ENCODE data around the gene PMVK.

Gene PMVK

GRCh38 chr1:154931940-154932487 is 4.5 kb downstream of the PMVK start:
- no peak for TF ChIP-seq CREB1 (IDR thresholded peaks at IDR 0.05; ENCODE audit: low read depth)
- TF ChIP-seq ZBTB7A (IDR thresholded peaks at IDR 0.05; ENCODE audit: low read depth): no peak
- TF ChIP-seq TEAD4 (IDR thresholded peaks at IDR 0.05): no peak
- TF ChIP-seq TCF12 (IDR thresholded peaks at IDR 0.05; ENCODE audit: low read depth): no peak
- no peak for TF ChIP-seq FOXM1 (IDR thresholded peaks at IDR 0.05; ENCODE audit: borderline replicate concordance, low read depth)
- no peak for TF ChIP-seq NFIC (IDR thresholded peaks at IDR 0.05)
- TF ChIP-seq, protein P1, sequence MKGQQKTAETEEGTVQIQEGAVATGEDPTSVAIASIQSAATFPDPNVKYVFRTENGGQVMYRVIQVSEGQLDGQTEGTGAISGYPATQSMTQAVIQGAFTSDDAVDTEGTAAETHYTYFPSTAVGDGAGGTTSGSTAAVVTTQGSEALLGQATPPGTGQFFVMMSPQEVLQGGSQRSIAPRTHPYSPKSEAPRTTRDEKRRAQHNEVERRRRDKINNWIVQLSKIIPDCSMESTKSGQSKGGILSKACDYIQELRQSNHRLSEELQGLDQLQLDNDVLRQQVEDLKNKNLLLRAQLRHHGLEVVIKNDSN (IDR thresholded peaks at IDR 0.05): no peak
- TF ChIP-seq YY1 (IDR thresholded peaks at IDR 0.05; ENCODE audit: low read depth): no peak
- TF ChIP-seq, protein P2, sequence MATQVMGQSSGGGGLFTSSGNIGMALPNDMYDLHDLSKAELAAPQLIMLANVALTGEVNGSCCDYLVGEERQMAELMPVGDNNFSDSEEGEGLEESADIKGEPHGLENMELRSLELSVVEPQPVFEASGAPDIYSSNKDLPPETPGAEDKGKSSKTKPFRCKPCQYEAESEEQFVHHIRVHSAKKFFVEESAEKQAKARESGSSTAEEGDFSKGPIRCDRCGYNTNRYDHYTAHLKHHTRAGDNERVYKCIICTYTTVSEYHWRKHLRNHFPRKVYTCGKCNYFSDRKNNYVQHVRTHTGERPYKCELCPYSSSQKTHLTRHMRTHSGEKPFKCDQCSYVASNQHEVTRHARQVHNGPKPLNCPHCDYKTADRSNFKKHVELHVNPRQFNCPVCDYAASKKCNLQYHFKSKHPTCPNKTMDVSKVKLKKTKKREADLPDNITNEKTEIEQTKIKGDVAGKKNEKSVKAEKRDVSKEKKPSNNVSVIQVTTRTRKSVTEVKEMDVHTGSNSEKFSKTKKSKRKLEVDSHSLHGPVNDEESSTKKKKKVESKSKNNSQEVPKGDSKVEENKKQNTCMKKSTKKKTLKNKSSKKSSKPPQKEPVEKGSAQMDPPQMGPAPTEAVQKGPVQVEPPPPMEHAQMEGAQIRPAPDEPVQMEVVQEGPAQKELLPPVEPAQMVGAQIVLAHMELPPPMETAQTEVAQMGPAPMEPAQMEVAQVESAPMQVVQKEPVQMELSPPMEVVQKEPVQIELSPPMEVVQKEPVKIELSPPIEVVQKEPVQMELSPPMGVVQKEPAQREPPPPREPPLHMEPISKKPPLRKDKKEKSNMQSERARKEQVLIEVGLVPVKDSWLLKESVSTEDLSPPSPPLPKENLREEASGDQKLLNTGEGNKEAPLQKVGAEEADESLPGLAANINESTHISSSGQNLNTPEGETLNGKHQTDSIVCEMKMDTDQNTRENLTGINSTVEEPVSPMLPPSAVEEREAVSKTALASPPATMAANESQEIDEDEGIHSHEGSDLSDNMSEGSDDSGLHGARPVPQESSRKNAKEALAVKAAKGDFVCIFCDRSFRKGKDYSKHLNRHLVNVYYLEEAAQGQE (IDR thresholded peaks at IDR 0.05; ENCODE audit: low read depth): no peak
- TF ChIP-seq TAF1 (IDR thresholded peaks at IDR 0.05; ENCODE audit: low read depth): no peak
- TF ChIP-seq EP300 (IDR thresholded peaks at IDR 0.05; ENCODE audit: borderline replicate concordance): no peak
- TF ChIP-seq EGR1 (IDR thresholded peaks at IDR 0.05): no peak
- TF ChIP-seq, protein P3, sequence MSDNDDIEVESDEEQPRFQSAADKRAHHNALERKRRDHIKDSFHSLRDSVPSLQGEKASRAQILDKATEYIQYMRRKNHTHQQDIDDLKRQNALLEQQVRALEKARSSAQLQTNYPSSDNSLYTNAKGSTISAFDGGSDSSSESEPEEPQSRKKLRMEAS (IDR thresholded peaks at IDR 0.05): no peak
- TF ChIP-seq RAD21 (IDR thresholded peaks at IDR 0.05; ENCODE audit: low read depth): no peak
- TF ChIP-seq CEBPB (IDR thresholded peaks at IDR 0.05): no peak

GRCh38 chr1:154926201-154926600 is 10.3 kb downstream of the PMVK start:
- TF ChIP-seq TAF1 (IDR thresholded peaks at IDR 0.05; ENCODE audit: low read depth) (no peak), FOXM1 (IDR thresholded peaks at IDR 0.05; ENCODE audit: borderline replicate concordance, low read depth) (no peak), EGR1 (IDR thresholded peaks at IDR 0.05) (no peak), YY1 (IDR thresholded peaks at IDR 0.05; ENCODE audit: low read depth) (no peak), TEAD4 (IDR thresholded peaks at IDR 0.05) (no peak), EP300 (IDR thresholded peaks at IDR 0.05; ENCODE audit: borderline replicate concordance) (no peak), TCF12 (IDR thresholded peaks at IDR 0.05; ENCODE audit: low read depth) (no peak), RAD21 (IDR thresholded peaks at IDR 0.05; ENCODE audit: low read depth) (no peak), CREB1 (IDR thresholded peaks at IDR 0.05; ENCODE audit: low read depth) (no peak)
- TF ChIP-seq, protein P1 (IDR thresholded peaks at IDR 0.05): no peak
- TF ChIP-seq, protein P3 (IDR thresholded peaks at IDR 0.05): no peak
- TF ChIP-seq, protein P2 (IDR thresholded peaks at IDR 0.05; ENCODE audit: low read depth): no peak

DNA sequence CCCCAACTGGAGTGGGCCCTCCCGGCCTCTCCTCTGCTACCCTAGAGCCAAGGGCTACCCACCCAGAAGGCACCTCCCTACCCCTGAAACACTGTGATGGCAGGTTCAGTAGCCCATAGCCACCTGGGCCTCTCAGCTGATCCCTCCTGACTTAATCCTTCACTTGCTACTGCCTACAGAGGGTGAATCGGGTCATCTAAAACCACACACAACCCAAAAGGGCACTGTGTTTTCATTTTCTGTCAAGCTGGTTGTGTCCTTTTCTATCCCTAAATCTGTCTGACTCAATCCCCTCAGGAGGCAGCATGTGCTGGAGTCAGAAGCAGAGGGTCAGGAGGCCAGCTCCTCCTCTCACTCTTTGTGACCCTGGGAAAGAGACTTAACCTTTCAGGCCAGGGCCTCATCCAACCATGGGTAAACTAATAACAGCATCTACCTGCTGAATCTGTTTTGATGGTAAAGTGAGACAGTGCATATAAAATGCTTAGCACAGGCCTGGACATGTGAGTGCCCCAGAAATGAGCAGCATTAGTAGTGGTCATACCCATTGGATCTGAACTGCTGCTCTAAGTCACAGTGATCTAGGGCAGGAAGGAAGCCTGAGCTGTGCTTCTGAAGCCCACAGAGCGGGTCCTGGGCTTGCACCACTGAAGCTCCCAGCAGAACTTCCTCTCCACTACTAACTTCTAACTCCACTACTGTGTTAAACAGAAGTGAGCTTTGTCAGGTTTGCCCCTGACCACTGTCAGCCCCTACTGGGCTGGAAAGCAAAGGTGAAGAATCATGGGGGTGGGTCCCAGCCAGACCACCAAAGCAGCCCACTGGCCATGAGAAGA is 11.0 kb downstream of the PMVK start:
- TF ChIP-seq CREB1 (IDR thresholded peaks at IDR 0.05; ENCODE audit: low read depth): no peak
- TF ChIP-seq TCF12 (IDR thresholded peaks at IDR 0.05; ENCODE audit: low read depth): no peak
- no peak for TF ChIP-seq EGR1 (IDR thresholded peaks at IDR 0.05)
- TF ChIP-seq FOXM1 (IDR thresholded peaks at IDR 0.05; ENCODE audit: borderline replicate concordance, low read depth): no peak
- no peak for TF ChIP-seq RAD21 (IDR thresholded peaks at IDR 0.05; ENCODE audit: low read depth)
- TF ChIP-seq, protein P2 (IDR thresholded peaks at IDR 0.05; ENCODE audit: low read depth): no peak
- TF ChIP-seq, protein P3 (IDR thresholded peaks at IDR 0.05): no peak
- no peak for TF ChIP-seq TAF1 (IDR thresholded peaks at IDR 0.05; ENCODE audit: low read depth)

Data from Ishikawa (cell line).